ENCODE measurements around the gene C1orf146.

DNA sequence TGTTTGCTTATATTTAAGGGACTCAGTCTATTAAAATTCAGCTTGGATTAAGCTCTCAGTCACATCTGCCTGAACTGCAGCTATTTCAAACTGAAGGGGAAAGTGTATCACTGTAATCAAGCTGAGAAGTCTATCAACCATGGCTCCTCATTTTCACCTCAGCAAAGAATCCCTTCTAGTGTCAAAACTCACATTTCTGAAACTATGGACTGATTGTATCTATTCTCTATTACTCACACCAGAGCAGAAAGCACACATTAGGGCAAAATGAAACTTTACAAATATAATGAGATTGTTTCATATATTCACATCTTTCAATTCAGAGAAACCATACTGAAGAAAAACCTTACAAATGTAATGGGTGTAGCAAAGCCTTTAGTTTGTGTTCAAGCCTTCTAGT, 14.6 kb upstream of the C1orf146 start:
- no peak for TF ChIP-seq RARB (CRISPR knock-in tag; IDR thresholded peaks at IDR 0.05)
- TF ChIP-seq BACH2 (CRISPR knock-in tag; IDR thresholded peaks at IDR 0.05; ENCODE audit: borderline replicate concordance), result no peak
- TF ChIP-seq ARNTL (CRISPR knock-in tag; IDR thresholded peaks at IDR 0.05; ENCODE audit: borderline replicate concordance, low read depth), result no peak
- TF ChIP-seq, protein P1, sequence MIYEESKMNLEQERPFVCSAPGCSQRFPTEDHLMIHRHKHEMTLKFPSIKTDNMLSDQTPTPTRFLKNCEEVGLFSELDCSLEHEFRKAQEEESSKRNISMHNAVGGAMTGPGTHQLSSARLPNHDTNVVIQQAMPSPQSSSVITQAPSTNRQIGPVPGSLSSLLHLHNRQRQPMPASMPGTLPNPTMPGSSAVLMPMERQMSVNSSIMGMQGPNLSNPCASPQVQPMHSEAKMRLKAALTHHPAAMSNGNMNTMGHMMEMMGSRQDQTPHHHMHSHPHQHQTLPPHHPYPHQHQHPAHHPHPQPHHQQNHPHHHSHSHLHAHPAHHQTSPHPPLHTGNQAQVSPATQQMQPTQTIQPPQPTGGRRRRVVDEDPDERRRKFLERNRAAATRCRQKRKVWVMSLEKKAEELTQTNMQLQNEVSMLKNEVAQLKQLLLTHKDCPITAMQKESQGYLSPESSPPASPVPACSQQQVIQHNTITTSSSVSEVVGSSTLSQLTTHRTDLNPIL (CRISPR knock-in tag; IDR thresholded peaks at IDR 0.05; ENCODE audit: low read depth), result no peak
- TF ChIP-seq ESRRG (CRISPR knock-in tag; IDR thresholded peaks at IDR 0.05), result no peak
- no peak for TF ChIP-seq PPARA (CRISPR knock-in tag; IDR thresholded peaks at IDR 0.05; ENCODE audit: borderline replicate concordance)
- no peak for TF ChIP-seq ZNF70 (CRISPR knock-in tag; IDR thresholded peaks at IDR 0.05)
- TF ChIP-seq ISL1 (CRISPR knock-in tag; IDR thresholded peaks at IDR 0.05), result no peak
- TF ChIP-seq ZFP3 (CRISPR knock-in tag; IDR thresholded peaks at IDR 0.05), result no peak

Data from SK-N-SH treated with all-trans-retinoic acid at 6 μM for 48 hours (cell line).